MCF 10A (cell line): ENCODE measurements around the gene PPT2. TPM values are rescaled to one million over a fixed set of nuclear protein-coding genes. Genes with fewer than 3 reads are reported as not detected.

Source experiments
- BruUV-seq: library from RNA; stranded (reverse); fragments of 400-500 nt; replicated peaks from 2 replicates; lab custom pipeline; 2021; lab: Mats Ljungman, UMichigan
- CTCF ChIA-PET: fragments of 300-600 bp; sonication (Branson Sonifier 250); formaldehyde crosslinking; extraction: SDS; loops from one replicate; lab custom pipeline; 2021; ENCODE audit warnings: antibody characterized with exemption, inconsistent platforms; lab: Yijun Ruan, JAX
- POLR2A ChIA-PET: fragments of 300-600, 350-650 bp; sonication (Branson Sonifier 250); formaldehyde crosslinking; extraction: SDS; loops from one replicate; lab custom pipeline; 2020; ENCODE audit warnings: antibody characterized with exemption, inconsistent platforms; lab: Yijun Ruan, JAX
- DNase-seq: peaks from one replicate; pipeline ENCODE4 v3.0.0-alpha.2; 2018; ENCODE audit not compliant: unreplicated experiment
- H3K27ac Mint-ChIP-seq: one replicate; pipeline ENCODE4 v1.8.0; 2022; ENCODE audit warnings: mild to moderate bottlenecking, low read depth, mixed read lengths; ENCODE audit not compliant: unreplicated experiment
- H3K27me3 Mint-ChIP-seq: one replicate; pipeline ENCODE4 v1.8.0; 2022; ENCODE audit warnings: mixed read lengths; ENCODE audit not compliant: insufficient read depth, unreplicated experiment
- H3K36me3 Mint-ChIP-seq: one replicate; pipeline ENCODE4 v1.8.0; 2022; ENCODE audit warnings: mild to moderate bottlenecking, moderate library complexity, mixed read lengths; ENCODE audit not compliant: insufficient read depth, unreplicated experiment
- H3K4me1 Mint-ChIP-seq: one replicate; pipeline ENCODE4 v1.8.0; 2022; ENCODE audit warnings: mixed read lengths; ENCODE audit not compliant: insufficient read depth, unreplicated experiment
- H3K4me3 Mint-ChIP-seq: one replicate; pipeline ENCODE4 v1.8.0; 2022; ENCODE audit warnings: mild to moderate bottlenecking, moderate library complexity, mixed read lengths; ENCODE audit not compliant: unreplicated experiment
- H3K9me3 Mint-ChIP-seq: one replicate; pipeline ENCODE4 v1.8.0; 2022; ENCODE audit warnings: mixed read lengths; ENCODE audit not compliant: unreplicated experiment
- intact Hi-C: fragments of 100-400 bp; cut with micrococcal nuclease; formaldehyde crosslinking; loops from 2 replicates; pipeline ENCODE4 v1.14.1; 2022
- total RNA-seq: library from RNA; stranded (reverse); gene quantifications from 2 replicates; pipeline ENCODE4 v1.2.3, GENCODE V29; 2022
- TF ChIP-seq, protein P1 (sequence below): fragments of 200-600 bp; IDR thresholded peaks from one replicate; pipeline ENCODE4 v1.8.0; 2022; ENCODE audit warnings: antibody characterized with exemption, mild to moderate bottlenecking; ENCODE audit not compliant: unreplicated experiment

Gene PPT2
- total RNA-seq, 1 experiment from 2014 or later, result 3.7 TPM

DNA sequence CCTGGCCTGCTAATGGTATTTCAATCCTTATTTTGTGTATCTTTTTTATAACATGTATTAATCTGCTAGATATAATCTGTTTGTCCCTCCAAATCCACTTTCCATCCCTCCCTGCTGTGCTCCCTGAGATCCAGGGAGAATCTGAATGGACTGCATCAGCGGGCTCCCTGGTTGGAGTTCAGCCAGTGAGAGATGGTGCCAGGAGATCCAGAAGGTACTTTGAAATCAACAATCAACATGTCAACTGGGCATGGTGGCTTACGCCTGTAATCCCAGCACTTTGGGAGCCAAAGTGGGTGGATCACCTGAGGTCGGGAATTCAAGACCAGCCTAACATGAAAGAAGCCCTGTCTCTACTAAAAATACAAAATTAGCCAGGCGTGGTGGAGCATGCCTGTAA, 30.3 kb upstream of the PPT2 start:
- H3K4me3 Mint-ChIP-seq, result no peak overlapping the region
- POLR2A ChIA-PET, result no interaction called here
- CTCF ChIA-PET, result interaction anchor here (0.6 kb wide), 1 partner anchor 453 kb away, joined by 3 read pairs; no protein-coding TSS in a partner anchor
- no peak for DNase-seq
- intact Hi-C loops, result no loop called here
- H3K27me3 Mint-ChIP-seq, result no peaks in the 10 kb centered on the region
- peak overlapping the region; percentile 1 for H3K27ac Mint-ChIP-seq
- TF ChIP-seq, protein P1, sequence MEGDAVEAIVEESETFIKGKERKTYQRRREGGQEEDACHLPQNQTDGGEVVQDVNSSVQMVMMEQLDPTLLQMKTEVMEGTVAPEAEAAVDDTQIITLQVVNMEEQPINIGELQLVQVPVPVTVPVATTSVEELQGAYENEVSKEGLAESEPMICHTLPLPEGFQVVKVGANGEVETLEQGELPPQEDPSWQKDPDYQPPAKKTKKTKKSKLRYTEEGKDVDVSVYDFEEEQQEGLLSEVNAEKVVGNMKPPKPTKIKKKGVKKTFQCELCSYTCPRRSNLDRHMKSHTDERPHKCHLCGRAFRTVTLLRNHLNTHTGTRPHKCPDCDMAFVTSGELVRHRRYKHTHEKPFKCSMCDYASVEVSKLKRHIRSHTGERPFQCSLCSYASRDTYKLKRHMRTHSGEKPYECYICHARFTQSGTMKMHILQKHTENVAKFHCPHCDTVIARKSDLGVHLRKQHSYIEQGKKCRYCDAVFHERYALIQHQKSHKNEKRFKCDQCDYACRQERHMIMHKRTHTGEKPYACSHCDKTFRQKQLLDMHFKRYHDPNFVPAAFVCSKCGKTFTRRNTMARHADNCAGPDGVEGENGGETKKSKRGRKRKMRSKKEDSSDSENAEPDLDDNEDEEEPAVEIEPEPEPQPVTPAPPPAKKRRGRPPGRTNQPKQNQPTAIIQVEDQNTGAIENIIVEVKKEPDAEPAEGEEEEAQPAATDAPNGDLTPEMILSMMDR, result no peak
- H3K36me3 Mint-ChIP-seq, result peaks cover 78% of the 10 kb centered on the region
- H3K4me1 Mint-ChIP-seq, result peaks cover 31% of the 10 kb centered on the region
- no peaks in the 10 kb centered on the region for H3K9me3 Mint-ChIP-seq
- no TSS peak for BruUV-seq

DNA sequence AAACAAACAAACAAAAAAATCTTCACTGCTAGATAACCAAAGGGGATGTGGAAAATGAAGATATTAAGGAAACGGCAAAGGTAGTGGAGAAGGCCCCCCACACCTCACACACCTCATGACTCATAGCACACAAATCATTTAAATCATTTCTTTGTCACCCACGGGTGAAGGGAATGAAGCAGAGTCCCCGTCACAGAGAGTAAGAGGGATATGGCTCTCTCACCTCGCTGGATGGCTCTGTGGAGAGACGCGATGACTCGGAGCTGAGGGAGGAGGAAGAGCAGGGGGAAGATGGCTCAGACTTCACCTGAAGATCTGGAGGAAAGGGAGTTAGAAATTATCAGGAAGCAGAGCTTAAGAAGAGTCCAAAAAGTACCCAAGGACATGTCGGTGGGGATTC, 27.1 kb upstream of the PPT2 start:
- no TSS peak for BruUV-seq
- intact Hi-C loops, result no loop called here
- Mint-ChIP-seq H3K4me1 (peaks cover 26% of the 10 kb centered on the region), H3K36me3 (peaks cover 53% of the 10 kb centered on the region), H3K27ac (peak overlapping the region; percentile 96), H3K27me3 (no peaks in the 10 kb centered on the region), H3K4me3 (peak overlapping the region; percentile 99), H3K9me3 (no peaks in the 10 kb centered on the region)
- no peak for DNase-seq
- ChIA-PET POLR2A (interaction anchor here (0.9 to 5.1 kb wide), 5 partner anchors 9 to 156 kb away, joined by 6 to 100 read pairs (median 23); partner anchors contain the start of genes AGPAT1, DXO and RNF5), CTCF (interaction anchor here (0.6 to 2.0 kb wide), 4 partner anchors 8 to 165 kb away, joined by 4 to 9 read pairs (median 6); no protein-coding TSS in a partner anchor)
- TF ChIP-seq, protein P1, result no peak

DNA sequence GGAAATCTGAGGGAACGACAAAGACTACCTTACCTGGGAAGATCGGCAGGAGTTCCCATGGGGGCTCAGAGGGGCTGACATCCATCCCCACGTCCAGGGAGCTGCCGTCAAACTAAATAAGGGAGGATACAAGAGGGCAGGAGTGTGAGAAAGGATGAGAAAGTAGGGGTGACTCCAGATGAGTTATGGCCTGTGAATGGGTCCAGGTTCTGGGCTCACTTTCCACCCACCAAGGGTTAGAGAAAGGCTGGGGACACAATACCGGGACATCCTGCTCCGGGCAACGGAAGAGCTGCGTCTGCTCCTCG, 26.6 kb upstream of the PPT2 start:
- peaks cover 48% of the 10 kb centered on the region for H3K36me3 Mint-ChIP-seq
- TF ChIP-seq, protein P1, result no peak
- H3K9me3 Mint-ChIP-seq, result no peaks in the 10 kb centered on the region
- DNase-seq, result no peak
- intact Hi-C loops, result no loop called here
- H3K27me3 Mint-ChIP-seq, result no peaks in the 10 kb centered on the region
- ChIA-PET CTCF (interaction anchor here (0.6 to 2.0 kb wide), 4 partner anchors 9 to 165 kb away, joined by 4 to 9 read pairs (median 6); no protein-coding TSS in a partner anchor), POLR2A (interaction anchor here (0.5 to 5.1 kb wide), 13 partner anchors 10 to 666 kb away, joined by 3 to 100 read pairs (median 6); partner anchors contain the start of genes AGPAT1, BAG6, DXO and PBX2)
- peak overlapping the region; percentile 96 for H3K27ac Mint-ChIP-seq
- H3K4me1 Mint-ChIP-seq, result peaks cover 26% of the 10 kb centered on the region
- peak overlapping the region; percentile 99 for H3K4me3 Mint-ChIP-seq
- BruUV-seq, result no TSS peak

DNA sequence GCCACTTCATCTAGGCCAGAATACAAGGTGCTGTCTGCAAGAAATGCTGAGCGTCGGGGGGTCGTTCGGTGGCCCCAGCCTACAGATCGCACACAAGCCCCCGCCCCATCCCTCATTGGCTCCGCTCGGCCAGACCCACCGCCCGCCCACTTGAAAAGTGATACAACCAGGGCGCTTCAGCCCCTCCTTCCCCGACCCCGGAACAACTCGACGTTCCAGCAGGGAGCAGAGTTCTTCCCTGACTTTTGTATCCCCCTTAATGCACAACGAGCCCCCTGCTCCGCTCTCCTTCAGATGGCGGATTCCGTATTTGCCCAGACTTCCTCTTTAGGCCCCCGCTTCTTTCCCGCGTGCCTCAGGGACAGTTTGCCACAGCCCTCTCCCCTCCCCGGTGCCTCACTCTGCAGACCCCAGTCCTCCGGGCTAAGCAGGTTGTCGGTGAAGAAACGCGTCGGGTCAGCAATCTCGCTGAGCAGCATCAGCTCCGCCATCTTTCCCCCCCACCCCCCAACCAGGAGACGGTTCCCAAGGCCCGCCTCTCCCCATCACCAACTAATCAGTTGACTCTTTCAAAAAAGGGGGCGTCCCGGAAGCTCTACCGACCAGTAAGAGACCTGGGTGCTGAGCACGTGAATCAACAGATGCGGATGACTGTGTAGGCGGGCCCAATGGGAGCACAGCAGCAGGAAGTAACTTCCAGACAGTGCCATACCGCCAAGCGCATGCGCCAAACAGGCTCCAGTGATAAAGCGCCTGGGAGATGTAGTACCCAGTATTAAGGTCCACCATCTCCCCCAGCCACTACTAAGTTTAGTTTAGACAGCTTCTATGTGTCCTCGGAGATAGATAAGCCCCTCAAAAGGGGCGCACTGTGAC, 26.0 kb upstream of the PPT2 start, which contains the start of gene ATF6B:
TSS of gene ATF6B (minus strand) at position 530 of the 876 bp plus-strand sequence. CDS start at position 491, 39 bp downstream.
- H3K27me3 Mint-ChIP-seq, result no peaks in the 10 kb centered on the region
- TF ChIP-seq, protein P1, result no peak
- peaks cover 44% of the 10 kb centered on the region for H3K36me3 Mint-ChIP-seq
- TSS peak; percentile 29 for BruUV-seq
- intact Hi-C loops, result no loop called here
- POLR2A ChIA-PET, result interaction anchor here (0.5 to 5.1 kb wide), 25 partner anchors 10 to 1196 kb away, joined by 3 to 100 read pairs (median 4); partner anchors contain the start of genes AGPAT1, BAG6, DXO and NEU1
- H3K9me3 Mint-ChIP-seq, result no peaks in the 10 kb centered on the region
- H3K4me1 Mint-ChIP-seq, result peaks cover 26% of the 10 kb centered on the region
- CTCF ChIA-PET, result interaction anchor here (0.6 to 2.0 kb wide), 4 partner anchors 9 to 80 kb away, joined by 3 to 9 read pairs (median 7); no protein-coding TSS in a partner anchor
- peak within 1 kb of the TSS; percentile 99 for H3K4me3 Mint-ChIP-seq
- DNase-seq, result peak; percentile 99
- H3K27ac Mint-ChIP-seq, result peak within 1 kb of the TSS; percentile 96
